OCI-LY1 (cell line): ENCODE data around the gene MTAP.
"Not testable (repeated sequence)": the region's sequence is repeated elsewhere in the genome, so short reads cannot be mapped to it uniquely, and the experiment has no call there.

Source experiments
- H2AFZ ChIP-seq: fragments of 200-600 bp; sonication (generic), shearing (Covaris generic); 2 replicates; pipeline ENCODE4 v1.6.0; 2014; ENCODE audit warnings: antibody characterized with exemption, mild to moderate bottlenecking, low read length
- H3F3A ChIP-seq: fragments of 200-600 bp; sonication (generic), shearing (Covaris generic); 2 replicates; pipeline ENCODE4 v1.6.0; 2014; ENCODE audit warnings: mild to moderate bottlenecking, antibody characterized with exemption, low read length, moderate library complexity; ENCODE audit not compliant: insufficient read depth
- H3K27ac ChIP-seq: fragments of 200-600 bp; sonication (generic); 2 replicates; pipeline ENCODE4 v1.5.1; 2014; ENCODE audit warnings: low read length, mixed run types, mild to moderate bottlenecking, low read depth; ENCODE audit not compliant: poor library complexity, severe bottlenecking
- H3K27me3 ChIP-seq: fragments of 200-600 bp; sonication (generic); 2 replicates; pipeline ENCODE4 v1.6.0; 2014; ENCODE audit warnings: antibody characterized with exemption, mild to moderate bottlenecking, low read length, moderate library complexity; ENCODE audit not compliant: insufficient read depth
- H3K36me3 ChIP-seq: fragments of 200-600 bp; sonication (generic); 2 replicates; pipeline ENCODE4 v1.6.1; 2014; ENCODE audit warnings: mild to moderate bottlenecking, antibody characterized with exemption, low read length, moderate library complexity, mixed read lengths; ENCODE audit not compliant: insufficient read depth
- H3K4me1 ChIP-seq: fragments of 200-600 bp; sonication (generic); 2 replicates; pipeline ENCODE4 v1.5.1; 2014; ENCODE audit warnings: mild to moderate bottlenecking, low read length, moderate library complexity; ENCODE audit not compliant: insufficient read depth, severe bottlenecking
- H3K4me2 ChIP-seq: fragments of 200-600 bp; sonication (generic), shearing (Covaris generic); 2 replicates; pipeline ENCODE4 v1.6.1; 2014; ENCODE audit warnings: low read length
- H3K4me3 ChIP-seq: fragments of 200-600 bp; sonication (generic); 2 replicates; pipeline ENCODE4 v1.5.1; 2014; ENCODE audit warnings: low read length, low read depth, mild to moderate bottlenecking, mixed read lengths; ENCODE audit not compliant: poor library complexity, severe bottlenecking
- H3K79me2 ChIP-seq: fragments of 200-600 bp; shearing (Covaris generic); 2 replicates; pipeline ENCODE4 v1.6.1; 2016; ENCODE audit warnings: mixed run types, low read length, mixed read lengths; ENCODE audit not compliant: insufficient read depth
- H3K9ac ChIP-seq: fragments of 200-600 bp; sonication (generic), shearing (Covaris generic); 2 replicates; pipeline ENCODE4 v1.6.1; 2014; ENCODE audit warnings: mild to moderate bottlenecking, low read length, mixed read lengths
- H3K9me2 ChIP-seq: fragments of 200-600 bp; sonication (generic), shearing (Covaris generic); 2 replicates; pipeline ENCODE4 v1.6.1; 2014; ENCODE audit warnings: low read depth, mild to moderate bottlenecking, low read length, mixed read lengths
- H3K9me3 ChIP-seq: fragments of 200-600 bp; shearing (Covaris generic); 2 replicates; pipeline ENCODE4 v1.6.1; 2014; ENCODE audit warnings: low read length, mixed read lengths
- H4K20me1 ChIP-seq: fragments of 200-600 bp; sonication (generic), shearing (Covaris generic); 2 replicates; pipeline ENCODE4 v1.6.0; 2016; ENCODE audit warnings: mild to moderate bottlenecking, low read length; ENCODE audit not compliant: insufficient read depth
- CTCF ChIP-seq: fragments of 200-600 bp; sonication (generic), shearing (Covaris generic); IDR thresholded peaks from 2 replicates; pipeline ENCODE4 v1.5.1; 2017; ENCODE audit warnings: mild to moderate bottlenecking, antibody characterized with exemption, low read length, moderate library complexity, mixed read lengths
- EZH2 ChIP-seq: fragments of 200-600 bp; sonication (generic), shearing (Covaris generic); IDR thresholded peaks from 2 replicates; pipeline ENCODE4 v1.8.0; 2017; ENCODE audit warnings: borderline replicate concordance, mixed run types, mild to moderate bottlenecking, antibody characterized with exemption, low read length, moderate library complexity, mixed read lengths

The MTAP gene

GRCh38 chr9:21943464-21943863 is 141.0 kb downstream of the MTAP start:
- Histone ChIP-seq H4K20me1 (no peaks in the 10 kb centered on the region), H3K27me3 (no peaks in the 10 kb centered on the region), H3K9me2 (no peaks in the 10 kb centered on the region), H3K4me3 (no peak overlapping the region), H3K36me3 (no peaks in the 10 kb centered on the region), H3K27ac (no peak overlapping the region), H3K9ac (no peak overlapping the region), H2AFZ (no peak overlapping the region), H3F3A (no peaks in the 10 kb centered on the region), H3K9me3 (no peaks in the 10 kb centered on the region), H3K79me2 (no peaks in the 10 kb centered on the region), H3K4me2 (no peak overlapping the region), H3K4me1 (no peaks in the 10 kb centered on the region)
- TF ChIP-seq EZH2: no peak
- TF ChIP-seq CTCF: no peak

GRCh38 chr9:21945606-21946005 is 143.2 kb downstream of the MTAP start:
- Histone ChIP-seq H3K4me2 (no peak overlapping the region), H3K36me3 (no peaks in the 10 kb centered on the region), H3K9ac (no peak overlapping the region), H3K9me2 (no peaks in the 10 kb centered on the region), H3K27me3 (no peaks in the 10 kb centered on the region), H2AFZ (no peak overlapping the region), H4K20me1 (no peaks in the 10 kb centered on the region), H3K79me2 (no peaks in the 10 kb centered on the region), H3K4me3 (no peak overlapping the region), H3K27ac (no peak overlapping the region), H3F3A (no peaks in the 10 kb centered on the region), H3K9me3 (no peaks in the 10 kb centered on the region), H3K4me1 (no peaks in the 10 kb centered on the region)
- TF ChIP-seq EZH2: no peak

- Histone ChIP-seq H3K4me2 (no peak overlapping the region), H3K27ac (no peak overlapping the region), H3K36me3 (no peaks in the 10 kb centered on the region), H3K9me3 (no peaks in the 10 kb centered on the region; the same call in 1 of the 2 replicates), H3K4me1 (no peaks in the 10 kb centered on the region), H3F3A (no peaks in the 10 kb centered on the region), H3K79me2 (no peaks in the 10 kb centered on the region), H3K4me3 (no peak overlapping the region), H3K27me3 (no peaks in the 10 kb centered on the region), H3K9ac (no peak overlapping the region), H4K20me1 (no peaks in the 10 kb centered on the region), H3K9me2 (no peaks in the 10 kb centered on the region), H2AFZ (no peak overlapping the region)
- TF ChIP-seq EZH2: no peak
- no peak for TF ChIP-seq CTCF
Observed at GRCh38 chr9:21958833-21959232, 156.4 kb downstream of the MTAP start.

- not testable (repeated sequence) for H3K9ac ChIP-seq, H3K4me3 ChIP-seq, H3K27me3 ChIP-seq, H3K27ac ChIP-seq, H2AFZ ChIP-seq, H3K36me3 ChIP-seq, H3K4me1 ChIP-seq, H3F3A ChIP-seq, H3K9me3 ChIP-seq, H3K79me2 ChIP-seq, H3K4me2 ChIP-seq, H3K9me2 ChIP-seq, H4K20me1 ChIP-seq
Observed at GRCh38 chr9:21959268-21959667, 156.8 kb downstream of the MTAP start.
